KG1 (cell line): ENCODE results near the gene KPNA4.
"Not testable (repeated sequence)": the region's sequence is repeated elsewhere in the genome, so short reads cannot be mapped to it uniquely, and the experiment has no call there.

Experiments used
- DNase-seq: peaks from one replicate; lab custom pipeline; 2025; lab: John Stamatoyannopoulos, UW

Gene KPNA4

GRCh38 chr3:160569894-160570652 is 4.7 kb upstream of the KPNA4 start:
- no peak for DNase-seq

DNA sequence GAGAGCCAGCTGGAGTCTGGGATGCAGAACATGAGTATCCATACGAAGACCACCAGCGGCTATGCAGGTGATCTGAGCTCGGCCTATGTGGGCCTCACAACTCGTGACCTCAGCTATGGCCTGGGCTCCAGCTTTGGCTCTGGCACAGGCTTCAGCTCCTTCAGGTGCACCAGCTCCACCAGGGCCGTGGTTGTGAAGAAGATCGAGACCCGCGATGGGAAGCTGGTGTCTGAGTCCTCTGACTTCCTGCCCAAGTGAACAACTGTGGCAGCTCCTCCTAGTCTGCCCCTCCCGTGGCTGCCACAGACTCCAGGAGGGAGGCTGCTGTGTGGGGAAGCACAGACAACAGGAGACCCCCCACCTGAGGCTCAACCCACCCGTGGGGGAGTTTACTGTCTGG is 3.6 kb upstream of the KPNA4 start:
- no peak for DNase-seq

- DNase-seq: no peak
These were observed 2.4 kb upstream of the KPNA4 start for GRCh38 chr3:160567774-160568173.

DNA sequence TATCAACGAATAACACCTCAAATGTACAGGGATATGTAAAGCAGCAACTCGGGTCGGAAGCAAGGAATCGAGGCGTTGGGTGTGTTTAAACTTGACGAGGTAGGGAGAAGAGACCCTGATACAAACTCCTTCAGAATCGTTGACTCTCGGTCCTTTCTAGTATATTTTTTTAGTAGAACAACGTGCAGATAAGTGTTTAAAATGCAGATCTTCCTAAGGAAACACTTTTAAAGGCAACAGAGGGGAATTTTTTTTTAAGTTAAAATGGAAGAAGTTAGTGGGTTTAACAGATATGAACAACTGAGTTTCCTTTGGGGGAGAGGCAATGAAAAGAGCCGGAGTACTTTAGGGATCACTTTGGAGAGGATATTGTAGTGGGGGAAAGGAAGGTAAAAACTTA is 1.1 kb upstream of the KPNA4 start:
- DNase-seq: no peak

DNA sequence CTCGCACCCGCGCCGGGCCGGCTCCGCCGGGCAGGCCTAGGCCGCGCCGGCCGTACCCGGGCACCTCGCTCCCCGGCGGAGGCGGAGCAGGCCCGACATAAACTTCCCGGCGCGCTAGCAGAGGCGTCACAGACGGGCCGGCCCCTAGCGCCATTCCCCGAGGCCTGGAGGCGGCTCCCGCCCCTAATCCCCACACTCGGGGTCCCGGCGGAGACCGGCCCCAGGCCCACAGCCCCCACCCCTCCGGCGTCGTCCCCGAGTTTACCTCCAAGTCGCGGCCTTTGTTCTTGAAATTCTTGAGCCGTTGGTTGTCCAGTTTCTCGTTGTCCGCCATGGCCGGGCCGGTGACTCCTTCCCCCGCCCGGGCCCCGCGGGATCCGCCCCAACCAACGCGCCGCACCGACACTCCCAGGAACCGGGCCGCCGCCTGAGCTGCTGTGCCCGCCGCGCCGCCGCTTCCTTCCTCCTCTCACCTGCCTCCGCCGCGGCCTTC is 376 bp downstream of the KPNA4 start:
- DNase-seq: no peak

DNA sequence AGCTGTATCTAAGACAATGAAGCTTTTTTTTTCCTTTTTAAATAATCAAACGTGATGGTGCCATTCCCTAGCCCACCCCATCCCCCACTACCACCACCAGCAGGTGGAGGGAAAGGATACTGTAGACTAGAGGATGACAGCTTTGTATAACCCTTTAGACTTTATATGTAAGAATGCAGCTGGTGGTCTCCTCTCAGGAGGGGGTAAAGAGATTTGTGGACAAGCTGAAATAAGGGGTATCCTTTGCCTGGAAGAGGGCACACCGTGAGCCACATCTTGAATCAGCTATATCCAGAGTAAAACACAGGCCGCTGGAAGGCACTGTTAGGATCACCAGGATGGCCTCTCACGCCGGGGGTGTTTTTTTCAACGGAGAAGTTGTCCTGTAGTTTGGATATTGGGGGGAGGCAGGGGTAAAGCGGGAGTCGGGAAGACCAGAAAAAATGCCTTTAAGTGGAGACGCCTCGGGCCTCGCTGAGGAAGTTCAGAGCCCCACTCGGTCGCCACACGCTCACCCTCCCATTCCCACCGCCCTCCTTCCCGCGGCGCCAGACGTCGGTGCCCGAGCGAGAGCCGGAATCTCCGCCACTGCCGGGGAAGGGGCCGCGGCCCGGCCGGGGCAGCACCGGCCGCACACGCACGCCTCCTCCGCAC is 986 bp downstream of the KPNA4 start:
- DNase-seq: no peak

GRCh38 chr3:160562952-160563351 is 2.4 kb downstream of the KPNA4 start:
- DNase-seq: no peak

DNA sequence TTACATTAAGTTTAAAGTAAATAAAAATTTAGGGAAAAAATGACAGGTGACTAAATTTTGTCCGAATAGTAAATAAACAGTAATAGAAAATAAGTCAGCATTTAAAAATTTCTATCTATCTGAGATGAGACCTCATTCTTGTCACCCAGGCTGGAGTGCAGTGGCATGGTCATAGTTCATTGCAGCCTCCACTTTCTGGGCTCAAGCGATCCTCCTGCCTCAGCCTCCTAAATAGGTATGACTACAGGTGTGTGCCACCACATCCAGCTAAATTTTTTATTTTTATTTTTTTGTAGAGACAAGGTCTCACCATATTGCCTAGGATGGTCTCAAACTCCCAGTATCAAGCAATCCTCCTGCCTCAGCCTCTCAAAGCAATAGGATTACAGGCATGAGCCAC is 7.8 kb downstream of the KPNA4 start:
- no peak for DNase-seq

DNA sequence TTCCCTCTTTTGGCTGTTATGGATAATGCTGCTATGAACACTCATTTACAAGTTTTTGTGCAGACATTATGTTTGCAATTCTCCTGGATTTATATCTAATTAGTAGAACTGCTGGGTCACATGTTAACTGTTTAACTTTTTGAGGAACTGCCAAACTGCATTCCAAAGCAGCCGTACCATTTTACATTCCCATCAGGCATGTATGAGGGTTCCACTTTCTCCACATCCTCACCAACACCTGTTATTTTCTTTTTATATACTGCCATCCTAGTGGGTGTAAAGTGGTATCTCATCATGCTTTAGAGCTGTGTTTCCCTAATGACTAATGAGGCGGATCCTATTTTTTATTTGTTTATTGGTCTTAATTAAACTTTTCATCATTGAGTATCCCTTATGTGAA is 9.2 kb downstream of the KPNA4 start:
- no peak for DNase-seq

DNA sequence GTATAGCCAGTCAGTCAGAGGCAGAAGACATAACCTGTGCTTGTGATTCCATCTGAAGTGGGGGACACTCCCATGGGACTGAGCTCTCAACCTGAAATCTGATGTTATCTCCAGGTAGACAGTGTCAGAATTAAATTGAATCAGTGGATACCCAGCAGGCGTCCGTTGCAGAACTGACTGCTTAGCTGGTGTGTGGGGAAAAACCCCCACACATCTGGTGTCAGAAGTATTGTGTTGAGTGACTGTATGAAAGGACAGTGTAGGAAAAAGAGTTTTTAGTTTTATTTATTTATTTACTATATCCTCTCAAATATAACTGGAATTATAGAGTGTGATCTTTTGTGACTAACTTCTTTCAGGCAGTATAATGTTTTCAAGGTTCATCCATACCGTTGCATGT is 10.4 kb downstream of the KPNA4 start:
- no peak for DNase-seq

GRCh38 chr3:160553827-160554226 is 11.5 kb downstream of the KPNA4 start:
- no peak for DNase-seq

DNA sequence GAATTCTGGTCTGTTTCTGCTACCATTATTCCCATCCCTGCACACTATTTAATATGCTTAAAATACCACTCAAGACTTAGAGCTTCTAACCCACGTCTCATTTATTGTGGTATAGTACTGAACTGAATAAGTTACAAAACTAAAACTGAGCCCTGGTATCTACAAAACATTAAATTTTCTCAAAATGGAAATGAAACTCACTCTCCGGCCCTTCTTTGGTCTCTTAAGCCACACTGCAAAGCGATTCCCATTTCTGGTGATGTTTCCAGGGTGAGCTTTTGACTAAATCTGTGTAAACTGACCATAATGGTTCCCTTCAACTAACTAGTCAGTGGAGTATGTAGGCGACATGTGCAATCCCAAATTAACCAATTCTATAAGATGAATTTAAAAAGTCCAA is 18.6 kb downstream of the KPNA4 start:
- DNase-seq: no peak

- no peak for DNase-seq
These were observed 19.9 kb downstream of the KPNA4 start for GRCh38 chr3:160545504-160545871.

GRCh38 chr3:160544844-160545503 is 20.4 kb downstream of the KPNA4 start:
- no peak for DNase-seq

- DNase-seq: no peak
These were observed 24.8 kb downstream of the KPNA4 start for GRCh38 chr3:160540551-160540950.

GRCh38 chr3:160538895-160539294 is 26.5 kb downstream of the KPNA4 start:
- no peak for DNase-seq

- DNase-seq: no peak
These were observed 27.6 kb downstream of the KPNA4 start for GRCh38 chr3:160537729-160538128.

DNA sequence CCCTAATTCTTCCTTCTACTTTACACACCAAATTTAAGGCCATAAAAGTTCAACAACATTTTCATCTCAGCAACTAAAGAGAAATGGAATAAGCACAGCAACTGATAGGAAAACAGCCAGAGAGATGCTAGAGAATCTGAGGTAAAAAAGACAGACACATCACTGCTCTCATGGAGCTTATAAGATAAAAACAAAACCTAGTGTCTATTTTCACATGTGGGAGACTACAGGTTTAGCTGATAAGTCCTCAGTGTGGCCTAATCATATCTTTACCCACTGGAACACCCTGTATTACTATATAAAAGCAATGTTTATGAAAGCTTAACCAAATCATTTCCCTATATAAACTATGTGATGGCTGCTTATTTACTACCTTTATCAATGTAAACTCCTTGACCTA is 33.0 kb downstream of the KPNA4 start:
- no peak for DNase-seq

- DNase-seq: no peak
These were observed 34.1 kb downstream of the KPNA4 start for GRCh38 chr3:160531311-160531710.

DNA sequence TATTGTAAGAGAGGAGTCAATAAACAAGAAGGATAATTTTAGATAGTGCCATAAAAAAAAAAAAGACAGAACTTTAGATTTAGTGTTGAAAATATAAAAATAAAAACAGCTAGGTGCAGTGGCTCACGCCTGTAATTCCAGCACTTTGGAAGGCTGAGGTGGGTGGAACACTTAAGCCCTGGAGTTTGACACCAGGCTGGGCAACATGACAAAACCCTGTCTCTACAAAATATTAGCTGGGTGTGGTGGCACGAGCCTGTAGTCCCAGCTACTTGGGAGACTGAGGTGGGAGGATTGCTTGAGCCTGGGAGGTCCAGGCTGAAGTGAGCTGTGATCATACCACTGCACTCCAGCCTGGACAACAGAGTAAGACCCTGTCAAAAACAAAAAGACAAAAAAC is 49.0 kb downstream of the KPNA4 start:
- not testable (repeated sequence) for DNase-seq

DNA sequence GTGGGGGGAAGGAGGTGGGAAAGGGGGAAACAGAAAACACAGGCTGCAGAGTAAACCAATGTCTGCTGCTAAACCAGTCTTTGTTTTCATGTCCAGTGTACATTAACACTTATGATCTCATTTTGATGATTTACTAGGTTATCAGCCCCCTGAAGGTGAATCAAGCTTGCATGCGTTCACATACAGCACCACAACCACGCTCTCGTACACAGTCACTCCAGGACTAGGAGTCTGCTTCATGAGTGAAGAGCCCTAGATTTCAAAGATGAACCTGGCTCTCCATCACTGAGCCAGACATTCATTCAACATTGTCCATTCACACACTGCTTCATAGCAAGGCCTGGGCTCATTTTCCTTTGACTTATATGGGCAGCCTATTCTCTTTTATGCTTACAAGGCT is 64.0 kb downstream of the KPNA4 start:
- no peak for DNase-seq

- no peak for DNase-seq
These were observed 67.2 kb downstream of the KPNA4 start for GRCh38 chr3:160498202-160498601.

GRCh38 chr3:160490166-160490565 is 75.2 kb downstream of the KPNA4 start:
- no peak for DNase-seq
